Adipose tissue (tissue), 3 donors: ENCODE measurements around the gene TMEM190. TPM values are rescaled to one million over a fixed set of nuclear protein-coding genes. Genes with fewer than 3 reads are reported as not detected.

ENCODE experiments used
- H3K27ac ChIP-seq: one replicate; pipeline ENCODE4 v1.5.1; 2013; ENCODE audit warnings: low read depth, low read length
- WGBS, 3 donors: extraction: QIAGEN DNeasy Blood & Tissue Kit; methylation state at CpG; one replicate each; pipeline ENCODE4 v1.1.7; 2013; 5-methylcytosine and 5-hydroxymethylcytosine counted together
- polyA plus RNA-seq, 3 donors: library from polyadenylated mRNA; stranded (reverse); fragments of 200-250 nt; gene quantifications; one replicate each; pipeline ENCODE4 v1.2.3, GENCODE V29; 2013
- donor health status: healthy with polysubstance abuse.
- donor health status: Bipolar disorder and iron deficiency.
- donor health status: healthy.

The TMEM190 gene
- polyA plus RNA-seq, 3 donors: not detected

DNA sequence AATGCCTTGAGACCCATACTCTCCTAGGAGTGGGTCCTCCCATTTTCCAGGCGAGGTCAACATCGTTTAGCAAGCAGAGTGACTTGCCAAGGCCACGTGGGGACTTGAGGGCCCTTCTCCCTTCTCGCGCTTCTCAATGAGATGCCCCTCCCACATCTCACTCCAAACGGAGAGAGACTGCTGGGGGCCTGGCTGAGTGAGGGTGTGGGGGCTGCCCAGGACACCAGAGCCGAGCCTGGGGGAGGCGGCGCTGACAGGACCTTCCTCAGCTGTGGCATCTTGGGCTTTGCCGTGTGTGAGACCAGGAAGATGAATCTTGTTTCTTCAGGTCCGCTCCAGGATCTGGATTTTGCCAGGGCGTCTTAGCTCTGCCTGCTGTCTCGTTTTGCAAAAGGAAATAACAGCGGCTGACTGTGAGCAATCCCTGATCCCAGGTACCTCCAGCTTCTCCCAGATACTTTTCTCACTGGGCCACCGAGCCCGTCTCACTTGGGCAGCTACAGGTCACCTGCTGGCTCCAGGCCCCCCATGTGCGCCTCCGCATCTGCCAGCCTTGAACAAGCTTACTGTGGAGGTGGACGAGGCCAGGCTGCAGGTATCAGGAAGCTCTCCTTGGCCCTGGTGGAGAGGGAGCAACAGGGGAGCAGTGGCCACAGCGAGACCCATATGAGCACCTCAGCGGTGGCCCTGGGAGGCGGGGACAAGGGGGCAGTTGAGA lies 28.1 kb upstream of the TMEM190 start:
- WGBS, 3 donors: 74 to 77% (median 76%) methylated on average over 22 of the region's 22 CpGs
- no peak overlapping the region for H3K27ac ChIP-seq

DNA sequence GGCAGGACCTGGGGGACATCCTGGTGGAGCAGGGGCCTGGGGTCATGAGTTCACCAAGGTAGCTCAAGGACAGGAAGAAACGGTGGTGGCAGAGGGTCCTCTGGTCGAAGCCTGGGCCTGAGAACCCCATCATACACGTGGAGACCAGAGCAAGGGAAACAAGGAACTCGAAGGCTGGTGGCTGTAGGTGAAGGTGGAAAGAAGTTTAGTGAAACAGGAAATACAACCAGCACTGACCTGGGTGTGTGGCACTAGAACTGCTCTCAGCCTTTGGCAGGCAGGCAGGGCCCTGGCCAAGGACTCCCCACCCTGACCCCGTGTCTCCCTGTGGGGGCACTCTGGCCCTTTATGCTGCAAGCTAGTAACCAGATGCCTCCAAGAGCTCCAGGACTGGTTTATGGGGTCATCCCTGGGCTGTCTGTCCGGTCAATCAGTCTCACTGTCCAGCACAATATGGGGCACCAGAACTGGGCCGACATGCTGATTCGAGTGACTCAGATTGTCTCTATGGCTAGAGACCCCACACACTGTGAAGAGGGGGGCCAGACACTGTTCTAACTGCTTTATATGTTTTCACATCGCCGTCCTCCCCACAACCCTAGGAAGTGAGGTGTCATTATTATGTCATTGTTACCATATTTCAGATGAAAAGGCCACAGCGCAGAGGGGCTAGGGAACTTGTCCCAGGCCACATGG lies 25.9 kb upstream of the TMEM190 start:
- 64 to 72% (median 67%) methylated on average over 11 of the region's 11 CpGs for WGBS, 3 donors
- no peak overlapping the region for H3K27ac ChIP-seq

- 55 to 73% (median 60%) methylated on average over 6 of the region's 6 CpGs for WGBS, 3 donors
- H3K27ac ChIP-seq: no peak overlapping the region
These were observed 24.6 kb upstream of the TMEM190 start for GRCh38 chr19:55352040-55352439.

- H3K27ac ChIP-seq: no peak overlapping the region
- 48 to 66% (median 65%) methylated on average over 25 of the region's 25 CpGs for WGBS, 3 donors
These were observed 24.0 kb upstream of the TMEM190 start for GRCh38 chr19:55352549-55353145.

- WGBS, 3 donors: 3 to 7% (median 3%) methylated on average over 23 to 24 of the region's 24 CpGs
These were observed 23.2 kb upstream of the TMEM190 start for GRCh38 chr19:55353356-55353802.

GRCh38 chr19:55353803-55354697 lies 22.6 kb upstream of the TMEM190 start:
- 1 to 2% (median 1%) methylated on average over 58 to 72 of the region's 72 CpGs for WGBS, 3 donors
- H3K27ac ChIP-seq: no peak overlapping the region

More at GRCh38 chr19:55353356-55353802, 23.2 kb upstream of the TMEM190 start:
- no peak overlapping the region for H3K27ac ChIP-seq

DNA sequence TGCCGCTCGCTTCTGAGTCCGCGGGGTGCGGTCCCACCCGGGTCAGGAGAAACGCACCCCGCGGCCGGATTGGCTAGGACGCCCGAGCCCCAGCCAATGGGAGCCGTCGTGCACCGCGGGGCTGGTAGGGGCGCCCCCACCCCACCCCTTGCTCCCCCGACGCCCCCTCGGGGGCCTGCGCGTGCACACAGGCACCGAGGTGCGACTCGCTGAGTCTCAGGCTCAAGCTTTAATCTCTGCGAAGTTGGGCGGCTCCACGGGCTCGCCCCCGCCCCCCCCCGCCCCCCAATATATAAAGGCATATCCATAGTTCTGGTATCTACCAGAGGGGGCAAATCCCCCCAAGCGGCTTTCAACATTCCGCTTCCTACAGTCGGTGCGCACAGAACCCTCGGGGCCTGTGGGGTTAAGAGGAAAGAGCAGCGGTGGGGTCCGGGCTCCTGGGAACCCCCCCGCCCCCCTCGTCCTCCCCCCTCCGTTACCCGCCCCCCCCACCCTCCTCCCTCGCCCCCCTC lies 21.9 kb upstream of the TMEM190 start, which contains the start of gene COX6B2:
Gene COX6B2 (minus strand): TSS at position 22 of the 515 bp plus-strand sequence. CDS start 198 bp downstream, outside the sequence.
- H3K27ac ChIP-seq: no peak within 1 kb of the TSS
- WGBS, 3 donors: 1 to 3% (median 1%) methylated on average over 36 to 41 of the region's 43 CpGs

DNA sequence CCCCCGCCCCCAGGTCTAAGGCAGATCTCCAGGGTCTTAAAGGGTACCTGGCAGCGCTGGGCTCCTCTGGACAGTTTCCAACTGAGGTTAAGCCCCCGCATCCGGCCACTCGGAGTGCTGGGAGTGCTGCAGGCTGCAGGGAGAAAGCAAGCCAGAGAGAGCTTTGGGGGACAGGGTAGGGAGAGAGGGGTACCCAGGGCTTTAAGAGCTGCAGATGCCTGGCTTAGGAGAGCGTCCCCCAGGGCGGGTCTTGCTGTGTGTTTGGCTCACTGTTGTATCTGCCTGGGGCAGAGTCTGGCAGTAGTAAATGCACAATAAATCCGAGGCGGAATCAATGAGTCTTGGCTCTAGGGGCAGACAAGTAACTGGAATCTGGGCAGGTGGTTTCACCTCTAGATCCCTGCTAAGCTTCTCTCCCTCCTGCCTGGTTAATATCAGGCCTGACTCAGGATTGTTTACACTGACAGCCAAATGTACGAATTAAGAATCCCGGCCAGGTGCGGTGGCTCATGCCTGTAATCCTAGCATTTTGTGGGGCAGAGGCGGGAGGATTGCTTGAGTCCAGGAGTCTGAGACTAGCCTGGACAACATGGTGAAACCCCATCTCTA lies 21.3 kb upstream of the TMEM190 start:
- H3K27ac ChIP-seq: no peak overlapping the region
- WGBS, 3 donors: 22 to 37% (median 31%) methylated on average over 12 of the region's 13 CpGs

- 73 to 86% (median 77%) methylated on average over 15 to 19 of the region's 19 CpGs for WGBS, 3 donors
- H3K27ac ChIP-seq: no peak overlapping the region
These were observed 18.1 kb upstream of the TMEM190 start for GRCh38 chr19:55358493-55358892.

DNA sequence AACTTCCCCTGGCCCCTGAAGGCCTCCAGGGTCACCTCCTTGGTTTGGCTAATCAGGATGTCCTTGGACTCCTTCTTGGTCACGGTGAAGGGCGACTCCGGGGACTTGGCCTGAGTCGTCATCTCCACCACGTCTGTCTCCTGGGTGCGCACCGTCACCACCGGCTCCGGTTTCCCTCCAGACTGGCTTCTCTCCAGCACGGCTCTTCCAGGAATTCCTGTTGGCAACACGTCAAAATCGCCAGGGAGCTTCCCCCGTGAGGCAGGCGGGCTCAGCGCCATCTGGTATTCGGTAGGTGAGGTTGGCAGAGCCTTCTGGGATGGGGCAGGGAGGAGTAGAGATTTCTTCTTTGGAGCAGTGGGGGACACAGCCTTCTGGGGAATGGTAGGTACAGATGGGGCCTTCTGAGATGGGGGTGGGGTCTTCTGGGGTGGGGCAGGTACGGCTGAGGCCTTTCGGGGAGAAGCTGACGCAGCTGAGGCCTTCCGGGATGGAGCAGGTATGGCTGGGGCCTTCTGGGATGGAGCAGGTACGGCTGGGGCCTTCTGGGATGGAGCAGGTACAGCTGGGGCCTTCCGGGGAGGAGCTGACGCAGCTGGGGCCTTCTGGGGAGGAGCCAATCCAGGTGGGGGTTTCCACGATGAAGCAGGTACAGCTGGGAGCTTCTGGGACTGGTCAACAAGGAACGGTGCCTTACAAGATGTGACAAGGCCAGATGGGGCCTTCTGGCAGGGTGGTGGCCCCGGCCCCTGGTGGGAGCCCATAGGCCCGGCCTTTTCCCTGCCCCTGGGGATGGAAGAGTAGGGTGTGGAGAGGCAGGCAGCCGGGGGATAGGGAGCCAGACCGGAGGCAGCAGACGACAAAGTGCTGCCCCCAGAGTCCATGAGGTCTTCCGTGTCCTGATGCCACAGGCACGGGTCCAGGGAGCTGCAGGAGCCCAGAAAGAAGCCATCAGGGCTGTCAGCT lies 17.4 kb upstream of the TMEM190 start:
- WGBS, 3 donors: 68 to 71% (median 70%) methylated on average over 32 of the region's 32 CpGs
- H3K27ac ChIP-seq: no peak overlapping the region

DNA sequence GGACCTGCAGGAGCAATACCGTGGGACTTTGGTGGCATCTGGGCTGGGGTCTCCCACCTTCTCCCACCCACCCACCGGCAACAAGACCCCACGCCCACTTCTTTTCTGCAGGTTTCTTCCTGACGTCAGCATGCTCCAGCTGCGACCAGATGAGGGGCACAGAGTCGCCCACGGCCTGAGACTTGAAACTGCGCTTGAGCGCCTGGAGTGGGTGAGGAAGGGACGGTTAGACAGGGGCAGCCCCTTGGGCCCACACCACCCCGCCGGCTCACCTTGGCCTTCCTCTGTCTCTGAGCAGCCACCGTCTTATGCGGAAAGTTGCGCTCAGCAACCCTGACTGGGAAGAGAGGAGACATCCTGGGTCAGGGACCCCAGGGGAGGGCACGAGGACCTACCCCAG lies 15.7 kb upstream of the TMEM190 start:
- WGBS, 3 donors: 87 to 94% (median 93%) methylated on average over 16 of the region's 16 CpGs
- H3K27ac ChIP-seq: no peak overlapping the region

DNA sequence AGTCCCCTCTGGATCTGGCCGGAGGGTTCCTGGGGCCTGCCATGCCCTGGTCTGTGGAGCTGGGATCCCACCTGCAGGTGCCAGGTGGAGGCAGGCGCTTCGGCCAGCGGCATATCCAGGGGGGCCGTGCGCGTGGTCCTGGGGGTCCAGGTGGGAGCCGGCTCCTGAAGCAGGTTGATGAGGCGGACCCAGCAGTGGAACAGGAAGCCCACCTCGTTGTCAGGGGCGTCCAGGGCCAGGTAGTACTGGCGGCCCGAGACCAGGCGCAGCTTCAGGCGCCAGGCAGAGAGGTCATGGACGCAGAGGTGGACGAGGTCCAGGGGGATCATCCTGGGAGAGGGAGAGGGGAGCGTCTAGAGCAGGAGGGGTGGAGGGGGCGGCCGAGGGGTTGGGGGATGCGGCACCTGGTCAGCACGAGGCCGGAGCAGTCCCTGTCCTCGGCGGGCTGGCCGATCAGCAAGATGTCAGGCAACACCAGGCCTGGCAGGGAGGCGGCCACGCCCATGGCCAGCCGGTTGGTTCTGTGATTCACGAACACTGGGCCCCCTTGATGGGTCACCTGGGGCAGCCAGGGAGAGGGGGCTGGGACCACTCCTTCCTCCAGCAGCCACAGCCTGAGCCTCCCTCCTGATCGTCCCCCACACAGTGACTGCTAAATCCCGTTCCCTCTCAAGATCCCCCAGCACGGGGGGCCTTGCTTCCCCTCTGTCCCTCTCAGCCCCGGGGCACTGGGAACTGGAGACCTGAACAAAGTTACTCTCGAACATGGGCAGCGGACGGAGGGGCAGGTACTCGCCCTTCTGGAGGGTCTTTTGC lies 14.2 kb upstream of the TMEM190 start:
- no peak overlapping the region for H3K27ac ChIP-seq
- 66 to 83% (median 75%) methylated on average over 37 to 38 of the region's 38 CpGs for WGBS, 3 donors

- no peak within 1 kb of the TSS for H3K27ac ChIP-seq
- WGBS, 3 donors: 77 to 85% (median 84%) methylated on average over 26 to 27 of the region's 27 CpGs
These were observed 13.5 kb upstream of the TMEM190 start, which contains the start of gene GARIN5B for GRCh38 chr19:55362990-55363716. Gene GARIN5B, minus strand, starts transcription at chr19:55363260. Its CDS starts 194 bp downstream, at chr19:55363066.

DNA sequence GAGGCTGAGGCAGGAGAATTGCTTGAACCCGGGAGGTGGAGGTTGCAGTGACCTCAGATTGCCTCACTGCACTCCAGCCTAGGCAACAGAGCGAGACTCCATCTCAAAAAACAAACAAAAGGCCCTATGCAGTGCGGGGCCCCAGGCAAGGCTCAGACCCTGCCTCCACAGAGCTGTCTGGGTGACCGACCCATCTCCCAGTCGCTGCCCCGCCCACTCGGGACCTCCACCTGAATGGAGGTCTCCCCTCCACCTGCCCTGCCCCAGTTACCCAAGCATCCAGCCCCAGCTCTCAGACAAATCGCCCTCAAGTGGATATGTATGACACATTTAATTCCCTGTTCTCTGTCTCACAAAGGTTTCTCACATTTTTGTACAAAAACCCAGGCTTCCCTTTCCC lies 11.4 kb upstream of the TMEM190 start:
- H3K27ac ChIP-seq: no peak overlapping the region
- 77 to 90% (median 87%) methylated on average over 8 of the region's 8 CpGs for WGBS, 3 donors

DNA sequence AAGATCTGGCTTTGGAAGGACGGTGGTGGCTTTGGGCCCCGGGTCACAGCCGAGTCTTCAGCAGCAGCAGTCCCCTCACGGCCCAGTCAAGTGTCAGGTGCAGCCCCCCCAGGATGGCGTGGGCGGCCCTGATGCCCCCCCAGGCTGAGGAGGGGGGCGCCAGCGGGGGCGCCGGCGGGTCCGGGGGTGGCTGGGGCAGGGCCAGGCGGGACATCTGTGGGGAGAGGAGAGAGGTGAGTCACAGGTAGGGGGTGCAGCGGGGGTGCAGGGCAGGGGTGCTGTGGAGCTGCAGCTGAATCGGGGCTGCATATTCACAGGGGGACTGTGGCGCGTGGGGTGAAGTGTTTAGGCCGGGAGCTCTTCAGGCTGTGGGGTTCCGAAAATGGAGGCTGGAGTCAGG lies 10.7 kb upstream of the TMEM190 start:
- 69 to 78% (median 75%) methylated on average over 19 of the region's 19 CpGs for WGBS, 3 donors
- H3K27ac ChIP-seq: no peak overlapping the region
